22Rv1 (cell line): ENCODE data around the gene CHID1.

Source experiments
- ZFX ChIP-seq: fragments of 450-650 bp; IDR thresholded peaks from 2 replicates; pipeline ENCODE4 v1.6.1; 2017; ENCODE audit warnings: antibody characterized with exemption, borderline replicate concordance
- TF ChIP-seq, protein P1 (sequence below): fragments of 450-650 bp; IDR thresholded peaks from 2 replicates; pipeline ENCODE4 v1.5.1; 2017; ENCODE audit warnings: mild to moderate bottlenecking

DNA sequence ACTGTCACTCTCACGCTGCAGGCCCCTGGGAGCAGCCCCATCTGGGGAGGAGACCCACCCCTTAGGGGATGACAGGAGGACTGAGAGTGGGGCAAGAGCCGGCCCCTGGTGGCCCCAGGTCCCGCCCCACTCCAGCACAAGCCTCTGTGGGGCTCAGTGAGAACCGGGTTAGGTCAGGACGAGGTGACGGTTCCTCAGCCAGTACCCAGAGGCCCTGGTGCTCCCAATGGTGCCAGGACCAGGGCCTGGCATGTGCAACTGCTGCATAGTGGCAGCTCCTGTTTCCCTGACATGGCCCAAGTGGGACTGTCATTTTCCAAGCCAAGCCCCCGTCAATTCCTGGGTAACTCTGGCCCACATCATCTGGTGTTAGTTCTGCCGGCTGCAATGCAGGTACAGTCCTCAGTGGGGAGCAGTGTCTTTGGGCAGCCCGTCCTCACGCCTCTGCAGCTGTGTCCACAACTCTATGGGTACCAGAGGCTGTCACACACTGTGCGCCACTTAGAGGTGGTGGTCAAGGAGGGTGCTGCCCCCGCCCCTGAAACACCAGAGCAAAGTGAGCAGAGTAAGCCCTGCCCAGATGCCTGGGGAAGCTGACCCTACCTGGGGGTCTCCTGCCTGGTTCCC is 15.9 kb downstream of the CHID1 start:
- TF ChIP-seq, protein P1, sequence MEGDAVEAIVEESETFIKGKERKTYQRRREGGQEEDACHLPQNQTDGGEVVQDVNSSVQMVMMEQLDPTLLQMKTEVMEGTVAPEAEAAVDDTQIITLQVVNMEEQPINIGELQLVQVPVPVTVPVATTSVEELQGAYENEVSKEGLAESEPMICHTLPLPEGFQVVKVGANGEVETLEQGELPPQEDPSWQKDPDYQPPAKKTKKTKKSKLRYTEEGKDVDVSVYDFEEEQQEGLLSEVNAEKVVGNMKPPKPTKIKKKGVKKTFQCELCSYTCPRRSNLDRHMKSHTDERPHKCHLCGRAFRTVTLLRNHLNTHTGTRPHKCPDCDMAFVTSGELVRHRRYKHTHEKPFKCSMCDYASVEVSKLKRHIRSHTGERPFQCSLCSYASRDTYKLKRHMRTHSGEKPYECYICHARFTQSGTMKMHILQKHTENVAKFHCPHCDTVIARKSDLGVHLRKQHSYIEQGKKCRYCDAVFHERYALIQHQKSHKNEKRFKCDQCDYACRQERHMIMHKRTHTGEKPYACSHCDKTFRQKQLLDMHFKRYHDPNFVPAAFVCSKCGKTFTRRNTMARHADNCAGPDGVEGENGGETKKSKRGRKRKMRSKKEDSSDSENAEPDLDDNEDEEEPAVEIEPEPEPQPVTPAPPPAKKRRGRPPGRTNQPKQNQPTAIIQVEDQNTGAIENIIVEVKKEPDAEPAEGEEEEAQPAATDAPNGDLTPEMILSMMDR, result no peak
- no peak for TF ChIP-seq ZFX
